ENCODE data around the gene DCTN4. TPM values are rescaled to one million over a fixed set of nuclear protein-coding genes. Genes with fewer than 3 reads are reported as not detected.

Gene DCTN4
- total and polyA plus RNA-seq, 2 experiments from 2014 or later = 22.9 to 63.9 TPM

- H3K79me2 ChIP-seq = no peaks in the 10 kb centered on the region
- no peak overlapping the region for H2AFZ ChIP-seq
- DNase-seq (ENCODE audit: low spot score) = no peak
- H3K4me3 ChIP-seq = no peak overlapping the region
- TF ChIP-seq EZH2 (IDR thresholded peaks at IDR 0.05; ENCODE audit: borderline replicate concordance) = no peak
- TF ChIP-seq EZH2phosphoT487 (IDR thresholded peaks at IDR 0.05; ENCODE audit: low read depth, severe bottlenecking, unreplicated experiment) = no peak
- no peak for TF ChIP-seq CTCF (IDR thresholded peaks at IDR 0.05; ENCODE audit: poor library complexity)
- no peak overlapping the region for H3K4me2 ChIP-seq
- H4K20me1 ChIP-seq (ENCODE audit: insufficient read depth, poor library complexity, severe bottlenecking) = no peaks in the 10 kb centered on the region
- H3K9me3 ChIP-seq (ENCODE audit: low read depth) = no peaks in the 10 kb centered on the region
- no peaks in the 10 kb centered on the region for H3K36me3 ChIP-seq (replicated peaks; ENCODE audit: insufficient read depth, low read depth)
- 94% methylated on average over 6 of the region's 6 CpGs for WGBS (ENCODE audit: low lambda C conversion rate, missing lambda C conversion rate)
- peaks cover 17% of the 10 kb centered on the region for H3K27me3 ChIP-seq
- no peaks in the 10 kb centered on the region for H3K9me2 ChIP-seq (replicated peaks; ENCODE audit: insufficient read depth)
- H3K4me1 ChIP-seq (ENCODE audit: insufficient read depth) = peaks cover 8% of the 10 kb centered on the region
- peak overlapping the region; percentile 71 for H3K27ac ChIP-seq
These were observed 83.7 kb downstream of the DCTN4 start for GRCh38 chr5:150675069-150675468.

GRCh38 chr5:150674341-150674821, 84.4 kb downstream of the DCTN4 start:
- no peaks in the 10 kb centered on the region for H3K9me2 ChIP-seq (replicated peaks; ENCODE audit: insufficient read depth)
- no peak for DNase-seq (ENCODE audit: low spot score)
- H3K27ac ChIP-seq = peak overlapping the region; percentile 71
- no peak for TF ChIP-seq EZH2phosphoT487 (IDR thresholded peaks at IDR 0.05; ENCODE audit: low read depth, severe bottlenecking, unreplicated experiment)
- no peak for TF ChIP-seq EZH2 (IDR thresholded peaks at IDR 0.05; ENCODE audit: borderline replicate concordance)
- TF ChIP-seq CTCF (IDR thresholded peaks at IDR 0.05; ENCODE audit: poor library complexity) = no peak
- peaks cover 17% of the 10 kb centered on the region for H3K27me3 ChIP-seq
- no peak overlapping the region for H3K4me2 ChIP-seq
- no peaks in the 10 kb centered on the region for H3K9me3 ChIP-seq (ENCODE audit: low read depth)
- H4K20me1 ChIP-seq (ENCODE audit: insufficient read depth, poor library complexity, severe bottlenecking) = no peaks in the 10 kb centered on the region
- H3K36me3 ChIP-seq (replicated peaks; ENCODE audit: insufficient read depth, low read depth) = no peaks in the 10 kb centered on the region
- no peak overlapping the region for H2AFZ ChIP-seq
- no peaks in the 10 kb centered on the region for H3K79me2 ChIP-seq
- no peak overlapping the region for H3K4me3 ChIP-seq
- H3K4me1 ChIP-seq (ENCODE audit: insufficient read depth) = peaks cover 8% of the 10 kb centered on the region
- 73% methylated on average over 4 of the region's 4 CpGs for WGBS (ENCODE audit: low lambda C conversion rate, missing lambda C conversion rate)

- no peaks in the 10 kb centered on the region for H4K20me1 ChIP-seq (ENCODE audit: insufficient read depth, poor library complexity, severe bottlenecking)
- H2AFZ ChIP-seq = peak overlapping the region; percentile 93
- H3K27me3 ChIP-seq = peaks cover 17% of the 10 kb centered on the region
- DNase-seq (ENCODE audit: low spot score) = no peak
- H3K4me3 ChIP-seq = no peak overlapping the region
- H3K9me2 ChIP-seq (replicated peaks; ENCODE audit: insufficient read depth) = no peaks in the 10 kb centered on the region
- WGBS (ENCODE audit: low lambda C conversion rate, missing lambda C conversion rate) = 75% methylated on average over 7 of the region's 7 CpGs
- no peaks in the 10 kb centered on the region for H3K79me2 ChIP-seq
- H3K36me3 ChIP-seq (replicated peaks; ENCODE audit: insufficient read depth, low read depth) = no peaks in the 10 kb centered on the region
- H3K27ac ChIP-seq = no peak overlapping the region
- H3K4me2 ChIP-seq = peak overlapping the region; percentile 99
- no peak for TF ChIP-seq EZH2 (IDR thresholded peaks at IDR 0.05; ENCODE audit: borderline replicate concordance)
- no peak for TF ChIP-seq EZH2phosphoT487 (IDR thresholded peaks at IDR 0.05; ENCODE audit: low read depth, severe bottlenecking, unreplicated experiment)
- no peak for TF ChIP-seq CTCF (IDR thresholded peaks at IDR 0.05; ENCODE audit: poor library complexity)
- H3K9me3 ChIP-seq (ENCODE audit: low read depth) = no peaks in the 10 kb centered on the region
- H3K4me1 ChIP-seq (ENCODE audit: insufficient read depth) = peaks cover 8% of the 10 kb centered on the region
These were observed 85.9 kb downstream of the DCTN4 start for GRCh38 chr5:150672884-150673275.

Data from hepatocyte (in vitro differentiated cells).